T follicular helper cell (primary cell): Measurements from ENCODE around the gene CTNS.

Source experiments
- DNase-seq: peaks from one replicate; pipeline ENCODE4 v3.0.0-alpha.2; 2020; ENCODE audit warnings: low read depth
- total RNA-seq, 2 experiments: gene quantifications; one replicate each; lab custom pipeline; 2026; lab: John Stamatoyannopoulos, UW

CTNS gene
- 25.3 to 26.8 reads per million in 2 experiments for total RNA-seq

GRCh38 chr17:3636154-3636907, at the start of gene CTNS, which contains the start of gene SHPK:
TSS of gene CTNS (plus strand) at chr17:3636760. CDS start at chr17:3640207, 3,447 bp downstream.
TSS of gene SHPK (minus strand) at chr17:3636250. CDS start at chr17:3636219, 31 bp downstream.
- DNase-seq: peak; percentile 92

DNA sequence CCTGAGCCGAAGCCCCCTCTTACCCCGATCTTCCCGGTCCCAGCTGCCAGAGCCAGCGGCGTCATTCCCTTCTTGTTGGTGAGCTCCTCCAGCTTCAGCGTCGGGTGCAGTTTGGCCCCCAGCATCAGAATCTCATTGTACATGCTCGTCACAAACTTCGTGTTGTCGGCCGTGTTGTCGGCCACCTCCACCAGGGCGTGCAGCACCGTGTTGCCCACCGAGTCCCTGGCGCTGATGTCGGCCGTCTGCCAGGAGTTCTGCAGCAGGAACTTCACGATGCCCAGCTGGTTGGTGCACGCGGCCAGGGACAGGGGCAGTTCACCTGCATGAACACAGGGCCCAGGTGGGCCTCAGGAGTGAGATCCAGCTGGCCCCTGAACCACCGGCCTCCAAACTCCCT, 46.8 kb upstream of the CTNS start:
- DNase-seq: no peak

- no peak for DNase-seq
Observed at GRCh38 chr17:3590231-3590630, 46.3 kb upstream of the CTNS start.

DNA sequence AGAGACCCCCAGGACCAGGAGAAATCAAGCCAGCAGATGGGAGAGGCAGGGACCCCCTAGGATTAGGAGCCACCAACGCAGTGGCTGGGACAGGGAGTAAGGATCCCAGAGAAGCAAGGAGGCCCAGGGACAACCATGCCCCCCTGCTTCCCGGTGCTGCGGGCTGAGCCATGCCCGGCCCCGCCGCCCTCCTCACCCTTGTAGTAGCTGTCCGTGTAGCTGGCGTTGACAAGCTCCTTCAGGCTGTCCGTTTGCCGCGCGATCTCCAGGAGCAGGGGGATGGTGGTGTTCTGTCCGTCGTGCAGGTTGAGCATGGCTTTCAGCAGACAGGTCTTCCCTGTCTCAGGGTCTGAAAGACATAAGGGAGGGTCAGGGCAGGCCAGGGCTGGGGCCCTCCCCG, 45.8 kb upstream of the CTNS start:
- DNase-seq: no peak

DNA sequence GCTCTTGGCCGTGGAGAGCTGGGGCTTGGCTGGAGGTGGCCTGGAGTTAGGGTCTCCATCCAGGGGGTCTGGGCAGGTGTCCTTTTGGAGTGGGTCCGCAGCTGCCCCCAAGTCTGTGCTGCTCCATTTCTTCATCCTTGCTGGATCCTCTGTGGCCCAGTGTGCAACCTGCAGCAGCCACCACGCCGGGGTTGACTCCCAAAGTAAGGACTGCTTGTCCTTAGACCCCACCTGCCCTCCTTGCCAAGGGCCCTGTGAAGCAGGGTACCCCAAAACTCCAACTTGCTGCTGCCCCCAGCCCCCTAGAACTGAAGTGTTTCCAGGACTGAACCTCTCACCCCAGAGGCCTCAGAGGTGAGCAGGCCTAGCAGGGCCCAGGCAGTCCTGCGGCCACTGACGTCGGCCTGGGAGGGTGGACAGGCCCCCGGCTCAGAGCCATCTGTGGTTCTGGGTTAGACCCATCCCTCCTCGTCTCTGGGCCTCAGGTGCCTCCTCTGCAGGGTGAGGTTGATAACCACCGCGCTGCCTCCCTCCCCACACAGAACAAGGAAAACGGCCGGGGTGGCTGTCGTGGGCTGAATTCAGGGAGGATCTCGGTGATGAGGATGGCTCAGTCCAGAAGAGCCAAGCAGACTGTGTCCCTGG, 44.2 kb upstream of the CTNS start:
- no peak for DNase-seq

DNA sequence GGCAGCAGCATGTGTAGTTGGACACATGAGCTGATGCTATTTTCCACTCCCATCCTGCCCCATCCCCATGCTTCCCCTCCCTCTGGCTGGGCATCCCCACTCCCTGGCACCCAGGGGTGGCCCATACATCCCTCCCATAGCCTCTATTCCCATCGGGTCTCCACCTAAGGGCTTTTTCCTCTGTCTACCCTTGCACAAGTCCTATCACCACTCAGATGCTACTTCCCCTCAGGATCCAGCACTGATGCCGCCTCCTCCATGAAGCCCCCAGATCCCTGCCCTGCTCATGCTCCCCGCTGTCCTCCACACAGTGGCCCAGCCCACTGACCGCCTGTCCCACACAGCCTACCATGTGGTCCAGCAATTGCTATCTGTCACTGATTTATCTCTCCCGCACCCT, 43.2 kb upstream of the CTNS start:
- DNase-seq: no peak

- no peak for DNase-seq
Observed at GRCh38 chr17:3594051-3594800, 42.3 kb upstream of the CTNS start.

DNA sequence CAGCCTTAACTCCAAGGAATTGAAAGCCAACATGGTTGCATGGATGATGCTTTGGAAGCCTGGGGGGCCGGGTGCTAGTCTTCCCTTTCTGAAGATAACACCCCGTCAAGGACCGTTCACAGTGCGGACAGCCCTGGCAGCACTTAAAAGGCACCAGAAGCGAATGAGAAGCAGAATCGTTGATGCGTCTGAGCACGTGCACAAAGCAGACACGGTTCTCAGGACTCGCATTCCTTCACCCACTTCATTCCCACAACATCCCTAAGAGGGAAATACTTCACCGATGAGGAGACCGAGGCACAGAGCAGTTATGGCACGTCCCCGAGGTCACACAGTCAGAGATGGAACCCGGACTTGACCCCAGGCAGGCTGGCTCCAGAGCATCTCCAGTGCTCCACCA, 41.6 kb upstream of the CTNS start:
- DNase-seq: no peak

DNA sequence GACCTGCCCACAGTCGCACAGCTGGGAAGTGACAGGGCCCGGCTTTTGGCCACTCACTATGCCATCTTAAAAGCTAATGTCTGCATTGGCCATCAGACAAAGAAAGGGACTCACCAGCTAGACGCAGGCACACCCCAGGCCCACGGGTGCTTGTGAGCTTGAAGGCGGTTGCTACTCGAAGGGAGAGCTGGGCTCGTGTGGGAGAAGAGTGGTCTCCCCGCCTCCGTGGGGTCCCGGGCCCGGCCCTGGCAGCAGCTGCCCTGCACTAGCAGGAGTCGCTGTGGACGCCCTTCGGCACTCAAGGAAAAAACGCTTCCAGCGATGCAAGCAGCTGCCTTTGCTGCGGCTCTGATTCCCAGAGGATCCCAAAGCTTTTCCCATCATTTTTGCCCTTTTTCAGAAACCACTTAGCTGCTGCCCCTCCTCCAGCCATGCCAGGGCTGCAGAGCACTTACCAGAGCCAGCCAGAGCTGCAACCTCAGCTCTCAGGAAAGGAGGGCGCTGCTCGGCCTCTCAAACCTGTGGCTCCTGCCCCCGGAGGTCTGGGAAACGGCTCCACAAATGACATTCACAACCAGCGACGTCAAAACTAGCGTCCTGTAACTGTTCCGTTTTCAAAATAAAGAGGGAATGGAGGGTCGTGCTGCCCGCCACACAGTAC, 39.6 kb upstream of the CTNS start:
- DNase-seq: no peak

DNA sequence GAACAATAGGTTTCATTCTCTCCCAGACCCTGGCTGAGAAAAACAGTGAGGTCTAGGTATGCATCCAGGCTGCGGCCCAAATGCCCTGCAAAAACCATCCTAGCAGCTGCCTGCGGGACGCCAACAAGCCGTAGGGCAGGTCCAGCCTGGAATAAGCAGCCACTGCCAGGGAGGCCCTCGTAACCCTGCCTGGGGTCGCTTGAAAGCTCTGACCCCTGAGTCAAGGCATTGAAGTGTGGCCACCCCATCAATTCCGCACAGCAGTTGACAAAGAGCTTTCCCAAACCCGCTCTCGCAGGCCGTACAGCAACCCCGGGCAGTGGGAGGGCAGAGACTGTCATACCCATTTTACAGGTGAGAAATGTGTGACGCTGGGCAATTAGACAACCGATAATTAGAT, 38.5 kb upstream of the CTNS start:
- no peak for DNase-seq

DNA sequence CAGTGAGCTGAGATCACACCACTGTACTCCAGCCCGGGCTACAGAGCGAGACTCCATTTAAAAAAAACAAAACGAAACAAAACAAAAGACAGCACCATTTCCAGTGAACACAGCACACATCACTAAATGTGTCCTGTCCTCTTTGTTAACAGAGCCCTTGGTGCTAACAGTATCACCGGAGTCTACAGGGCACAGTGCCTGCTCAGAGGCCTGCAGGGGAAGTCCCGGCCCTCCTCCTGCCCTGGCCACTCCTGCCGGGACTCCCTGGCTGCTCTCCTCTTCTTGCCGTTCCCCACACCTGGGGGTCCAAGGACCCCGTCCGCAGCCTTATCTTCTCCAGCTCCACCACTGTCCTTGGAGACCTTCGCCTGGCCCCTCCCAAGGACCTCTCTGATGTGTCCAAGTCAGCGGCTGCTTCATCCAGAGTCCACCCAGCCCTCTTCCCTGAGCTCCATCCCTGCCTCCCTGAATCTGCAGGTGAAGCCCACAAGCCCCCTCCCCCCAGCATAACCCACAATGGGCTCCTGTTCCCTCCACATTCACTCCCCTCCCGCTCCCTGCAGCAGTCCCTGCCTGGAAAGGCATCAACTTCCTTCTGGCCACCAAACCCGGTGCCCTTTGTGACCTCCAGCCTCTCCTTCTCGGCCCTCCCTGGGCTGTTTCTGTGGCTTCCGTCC, 35.9 kb upstream of the CTNS start:
- DNase-seq: no peak

GRCh38 chr17:3602499-3602898, 34.1 kb upstream of the CTNS start:
- DNase-seq: no peak

DNA sequence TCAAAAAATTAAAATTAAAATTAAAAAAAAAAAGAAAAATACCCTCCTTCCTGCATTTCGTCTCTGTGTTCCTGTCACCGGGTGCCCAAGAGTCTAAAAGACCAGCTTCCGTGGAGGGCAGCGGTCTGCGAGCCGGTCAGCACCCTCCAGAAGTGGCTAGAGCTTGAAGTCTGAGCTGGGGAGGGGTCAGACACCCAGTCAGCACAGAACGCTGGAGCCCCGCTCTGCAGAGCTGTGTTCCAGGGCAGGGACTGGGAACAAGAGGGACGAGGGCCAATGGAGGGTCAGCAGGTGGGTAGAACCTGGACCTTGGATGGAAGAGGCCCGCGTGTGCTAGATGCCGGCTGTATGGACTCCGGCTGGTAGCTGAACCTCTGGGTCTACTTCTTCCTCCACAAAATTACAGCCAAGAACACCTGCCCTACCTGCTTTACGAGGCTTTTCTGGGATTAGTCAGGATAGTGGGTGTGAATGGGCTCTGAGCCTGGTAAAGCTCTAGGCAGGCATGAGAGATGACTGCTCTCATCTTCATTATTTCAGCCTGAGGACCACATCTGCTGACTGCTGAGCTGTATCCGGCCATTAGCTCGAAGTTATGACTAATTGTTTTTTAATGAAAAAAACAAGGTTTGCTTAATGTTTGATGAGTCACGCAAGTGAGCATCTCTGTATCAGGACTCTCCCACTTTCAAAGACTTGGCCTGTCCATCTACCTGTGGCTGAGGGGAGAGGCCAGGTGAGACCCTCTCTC, 33.3 kb upstream of the CTNS start:
- no peak for DNase-seq

- no peak for DNase-seq
Observed at GRCh38 chr17:3603870-3604259, 32.7 kb upstream of the CTNS start.

GRCh38 chr17:3609689-3610088, 26.9 kb upstream of the CTNS start:
- no peak for DNase-seq

GRCh38 chr17:3610523-3610922, 26.0 kb upstream of the CTNS start:
- no peak for DNase-seq

- no peak for DNase-seq
Observed at GRCh38 chr17:3613124-3613523, 23.4 kb upstream of the CTNS start.

DNA sequence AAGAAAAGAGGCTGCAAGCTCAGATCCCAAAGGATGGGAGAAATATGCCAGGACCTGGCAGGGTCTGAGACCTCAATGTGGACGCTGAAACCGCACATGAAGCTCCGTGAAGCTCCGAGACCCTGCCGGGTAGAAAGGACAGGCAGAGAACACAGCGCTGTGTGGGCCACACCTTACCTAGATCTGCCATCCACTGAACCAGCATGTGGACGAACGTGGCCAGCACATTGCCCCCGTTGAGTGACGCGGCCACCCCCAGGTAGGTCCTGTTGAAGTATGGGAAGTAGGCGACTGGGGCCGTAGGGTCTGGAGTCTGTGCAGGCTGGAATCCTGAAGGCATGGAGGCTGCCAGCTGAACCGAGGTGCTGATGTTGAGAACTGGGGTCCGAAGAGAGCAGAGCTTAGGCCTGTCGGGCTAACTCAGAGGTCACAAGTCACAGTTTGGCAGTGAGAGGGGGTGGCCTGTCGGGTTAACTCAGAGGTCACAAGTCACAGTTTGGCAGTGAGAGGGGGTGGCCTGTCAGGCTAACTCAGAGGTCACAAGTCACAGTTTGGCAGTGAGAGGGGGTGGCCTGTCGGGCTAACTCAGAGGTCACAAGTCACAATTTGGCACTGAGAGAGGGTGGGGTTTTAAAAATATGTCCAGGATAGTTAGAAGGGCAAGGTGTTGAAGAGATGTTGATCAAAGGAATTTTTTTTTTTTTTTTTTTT, 21.2 kb upstream of the CTNS start:
- no peak for DNase-seq

DNA sequence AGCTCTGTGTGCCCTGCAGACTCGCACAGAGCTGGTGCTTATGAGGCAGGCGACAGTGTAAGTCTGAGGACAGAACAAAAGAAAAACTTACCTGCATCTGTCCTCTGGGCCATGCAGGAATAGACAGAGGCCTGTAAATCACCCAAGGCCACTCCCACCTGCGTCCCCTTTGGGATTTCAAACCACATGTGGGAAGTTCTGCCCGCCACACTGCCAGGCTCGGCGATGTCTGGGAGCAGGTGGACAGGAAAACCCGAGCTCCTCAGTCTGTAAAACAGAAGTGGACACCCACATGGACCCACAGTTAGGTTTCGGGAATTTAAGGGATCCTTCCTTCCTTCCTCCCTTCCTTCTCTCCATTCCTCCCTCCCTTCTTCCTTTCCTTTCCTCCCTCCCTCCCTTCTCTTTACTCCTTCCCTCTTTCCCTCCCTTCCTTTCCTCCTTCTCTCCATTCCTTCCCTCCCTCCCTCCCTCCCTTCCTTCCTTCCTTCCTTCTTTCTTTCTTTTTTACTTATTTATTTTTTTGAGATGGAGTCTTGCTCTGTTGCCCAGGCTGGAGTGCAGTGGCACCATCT, 15.3 kb upstream of the CTNS start:
- no peak for DNase-seq
